ENCODE data around the gene THRA.

GRCh38 chr17:40097931-40098845 is 35.4 kb downstream of the THRA start:
- no peak for TF ChIP-seq EZH2 (IDR thresholded peaks at IDR 0.05; ENCODE audit: low read length)
- TF ChIP-seq CTCF (optimal IDR thresholded peaks at IDR 0.05 in 1 of 3, IDR thresholded peaks at IDR 0.05 in 1 of 3, conservative IDR thresholded peaks at IDR 0.05 in 1 of 3; ENCODE audit: extremely low read depth in 1 of 3, insufficient read depth in 2 of 3, low read length in 3 of 3), result no peak
